CD4-positive, alpha-beta T cell treated with Interleukin-17A for 1 hour (primary cell): ENCODE results near the gene TSSK3.
"Not testable (repeated sequence)": the region's sequence is repeated elsewhere in the genome, so short reads cannot be mapped to it uniquely, and the experiment has no call there.

Experiments used
- DNase-seq: peaks from one replicate; pipeline ENCODE4 v3.0.0-alpha.2; 2020

TSSK3 gene

GRCh38 chr1:32365445-32365844 is 3.1 kb downstream of the TSSK3 start:
- no peak for DNase-seq

- DNase-seq: no peak
Observed at GRCh38 chr1:32367912-32368635, 5.7 kb downstream of the TSSK3 start.

- peak; percentile 83 for DNase-seq
Observed at GRCh38 chr1:32372149-32372756, 9.9 kb downstream of the TSSK3 start.

DNA sequence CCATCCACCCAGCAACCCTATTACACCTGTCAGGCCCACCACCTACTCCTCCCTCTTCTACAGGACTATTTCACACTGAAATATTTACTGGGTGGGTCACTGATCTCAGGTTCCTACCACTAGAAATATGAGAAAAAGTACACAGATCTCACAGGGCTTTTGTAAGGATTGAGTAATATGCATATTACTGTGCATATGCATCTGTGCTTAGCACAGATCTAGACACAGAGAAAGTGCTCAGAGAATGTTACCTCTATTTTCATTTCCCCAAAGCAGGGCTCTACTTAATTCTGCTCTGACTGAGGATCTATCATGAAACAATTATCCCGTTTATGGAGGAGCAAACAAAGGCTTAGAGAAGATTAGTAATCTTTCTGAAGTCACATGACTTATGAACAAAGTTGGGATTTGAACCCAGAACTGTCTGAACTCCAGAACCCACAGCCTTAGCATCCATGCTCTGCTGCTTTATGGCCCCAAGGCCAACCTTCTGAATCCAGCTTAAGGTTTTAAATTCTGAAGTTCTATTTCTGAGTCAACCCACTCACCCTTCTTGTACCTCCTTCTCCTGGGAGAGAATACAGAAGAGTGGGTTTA is 11.8 kb downstream of the TSSK3 start:
- DNase-seq: no peak

GRCh38 chr1:32376199-32376598 is 13.9 kb downstream of the TSSK3 start:
- no peak for DNase-seq

DNA sequence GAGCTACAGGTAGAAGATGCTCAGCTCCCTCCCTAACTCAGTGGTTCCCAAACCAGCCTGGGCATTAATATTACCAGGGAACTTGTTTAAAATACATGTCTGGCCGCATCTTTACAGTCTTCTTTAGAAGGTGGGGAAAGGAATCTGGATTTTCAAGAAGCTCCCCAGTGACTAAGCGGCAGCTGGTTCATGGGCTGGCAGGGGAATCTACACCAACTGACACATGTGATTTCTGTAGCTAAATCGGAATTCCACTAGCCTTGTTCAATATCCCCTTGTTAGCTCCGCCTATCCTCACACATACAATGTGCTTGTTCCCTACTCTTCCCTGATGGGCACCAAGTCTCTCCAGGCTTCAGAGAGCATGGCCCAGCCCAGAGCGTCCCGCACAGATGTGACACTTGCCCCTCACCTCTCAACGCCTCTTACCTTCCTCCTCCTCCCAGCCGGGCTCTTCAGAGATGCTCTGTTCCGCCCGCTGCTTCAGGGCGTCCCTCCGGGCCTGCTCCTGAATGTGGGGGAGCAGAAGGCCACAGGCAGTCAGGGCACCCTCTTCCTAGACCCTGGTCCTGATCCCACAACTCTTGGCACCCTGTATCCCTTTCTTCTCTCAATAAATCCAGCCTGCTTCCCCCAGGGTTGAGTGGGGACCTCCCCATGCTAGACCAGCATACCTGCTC is 15.3 kb downstream of the TSSK3 start:
- no peak for DNase-seq

- no peak for DNase-seq
Observed at GRCh38 chr1:32380057-32380456, 17.7 kb downstream of the TSSK3 start.

DNA sequence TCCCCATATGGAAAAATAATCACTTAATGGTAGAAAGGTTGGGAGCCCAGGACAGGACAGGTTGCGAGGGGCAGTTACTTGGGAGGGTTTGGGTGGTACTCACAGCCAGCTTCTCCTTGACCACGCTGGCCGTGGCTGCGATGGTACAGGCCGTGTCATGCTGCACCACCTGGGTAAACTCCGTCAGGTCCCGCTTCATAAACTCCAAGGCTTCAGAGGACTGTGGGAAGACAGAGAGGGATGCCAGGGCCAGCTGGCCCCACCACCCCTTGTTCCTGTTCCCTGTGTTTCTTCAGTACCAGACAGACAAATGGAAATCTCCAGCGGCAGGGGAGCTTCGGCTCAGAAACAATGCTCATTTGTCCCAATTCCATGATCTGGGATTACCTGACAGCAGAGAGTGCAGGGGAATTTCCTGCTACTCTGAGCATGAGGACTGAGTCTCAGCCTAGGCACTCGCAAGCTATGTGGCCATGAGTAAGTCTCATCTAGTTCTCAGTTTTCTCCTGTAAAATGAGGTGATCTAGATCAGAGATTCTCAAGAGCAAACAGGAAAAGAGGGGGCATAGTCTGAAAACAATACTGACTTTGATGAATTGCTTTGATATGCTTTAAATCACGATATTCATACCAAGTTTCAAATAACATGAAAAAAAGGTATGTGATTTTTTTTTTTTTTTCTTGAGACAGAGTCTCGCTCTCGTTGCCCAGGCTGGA is 24.5 kb downstream of the TSSK3 start:
- no peak for DNase-seq

DNA sequence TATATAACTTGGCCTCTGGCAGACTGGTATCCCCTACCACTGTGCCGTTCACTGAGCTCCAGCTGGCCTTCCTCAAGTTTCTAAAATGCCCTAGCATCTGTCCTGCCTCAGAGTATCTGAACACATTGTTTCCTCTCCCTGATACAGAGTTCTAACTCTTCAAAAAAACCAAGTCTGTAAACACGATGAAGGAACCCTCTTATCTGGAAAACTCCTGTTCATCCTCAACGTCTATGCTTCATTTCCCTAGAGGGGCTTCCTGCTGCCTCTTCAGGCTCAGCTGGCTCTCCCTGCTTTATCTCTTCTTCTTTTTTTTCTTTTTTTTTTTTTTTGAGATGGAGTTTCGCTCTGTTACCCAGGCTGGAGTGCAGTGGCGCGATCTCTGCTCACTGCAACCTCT is 26.3 kb downstream of the TSSK3 start:
- DNase-seq: no peak

DNA sequence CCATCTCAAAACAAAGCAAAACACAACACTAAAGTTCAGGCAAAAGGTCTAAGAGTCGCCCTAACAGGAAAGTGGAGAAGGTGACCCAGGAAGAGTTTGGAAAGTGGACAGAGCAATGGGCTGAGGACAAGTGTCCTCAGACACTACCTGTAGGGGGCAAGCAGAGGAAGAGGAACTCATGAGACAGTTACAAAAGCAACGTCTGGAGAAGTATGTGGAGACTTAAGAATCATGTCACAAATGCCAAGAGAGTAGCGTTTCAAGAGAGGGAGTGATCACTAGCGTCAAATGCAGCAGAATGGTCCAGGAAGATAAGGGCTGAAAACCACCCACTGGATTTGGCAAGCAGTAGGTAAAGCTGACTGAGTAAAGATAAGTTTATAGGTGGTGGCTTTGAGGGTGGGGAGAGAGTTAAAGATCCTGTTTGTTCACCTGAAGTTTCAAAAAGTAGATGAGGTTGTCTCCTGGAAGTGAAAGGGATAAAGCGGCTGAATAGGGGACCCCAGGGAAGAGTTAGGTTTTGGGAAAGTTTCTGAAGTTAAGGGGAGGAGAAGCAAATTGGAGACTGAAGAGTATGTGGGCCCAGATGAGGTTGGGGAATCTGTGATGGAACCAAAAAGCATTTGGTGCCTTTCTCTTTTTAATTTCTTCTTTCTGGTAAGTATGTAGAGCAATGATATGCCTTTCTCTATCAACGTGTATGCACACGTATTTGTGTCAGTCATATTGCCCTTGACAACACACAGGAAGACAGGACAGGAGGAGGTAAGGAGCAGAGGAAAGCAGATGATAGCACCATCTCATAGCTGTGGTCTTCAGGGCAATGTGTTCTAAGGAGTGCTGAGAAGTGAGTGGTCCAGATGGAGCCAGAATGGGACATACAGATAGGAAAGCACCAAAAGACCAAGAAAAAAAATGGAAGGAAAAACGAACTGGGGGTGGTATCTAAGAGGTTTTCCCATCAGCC is 28.8 kb downstream of the TSSK3 start:
- DNase-seq: no peak

GRCh38 chr1:32392325-32392724 is 30.0 kb downstream of the TSSK3 start:
- no peak for DNase-seq

DNA sequence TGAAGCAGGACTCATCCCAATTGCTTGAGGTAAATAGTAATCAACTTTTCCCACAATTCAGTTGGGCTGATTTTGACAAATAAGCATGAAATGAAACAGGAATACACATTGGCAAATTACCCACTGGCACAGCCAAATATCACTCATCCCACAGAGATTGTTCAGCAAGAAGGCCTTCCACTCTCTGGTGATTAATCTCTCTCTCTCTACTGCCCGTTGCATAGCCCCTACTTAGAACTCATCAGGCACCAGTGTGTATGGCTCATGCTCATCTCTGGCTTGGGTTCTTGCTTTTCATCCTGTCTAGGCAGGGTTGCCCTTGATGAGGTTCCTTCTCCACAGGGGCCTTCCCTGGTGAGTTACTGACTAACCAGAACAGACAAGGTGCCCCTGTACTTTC is 30.8 kb downstream of the TSSK3 start:
- DNase-seq: peak; percentile 15

DNA sequence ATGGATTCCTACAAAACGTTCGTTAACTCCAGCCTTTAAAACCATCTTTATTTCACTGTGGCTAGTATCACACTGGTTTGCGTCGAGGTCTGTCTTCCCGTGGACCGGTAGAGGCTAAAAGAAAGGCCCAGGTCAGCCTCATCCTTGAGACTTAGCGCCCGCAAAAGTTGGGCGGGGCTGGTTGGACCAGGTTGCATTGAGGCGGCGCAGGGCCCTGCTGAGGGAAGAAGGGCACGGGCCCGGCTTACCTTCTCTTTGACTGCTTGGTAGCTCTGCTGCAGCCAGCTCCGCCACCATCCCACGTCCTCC is 31.4 kb downstream of the TSSK3 start:
- DNase-seq: peak; percentile 53

GRCh38 chr1:32394141-32394889 is 32.0 kb downstream of the TSSK3 start, which contains the start of gene BSDC1:
Gene BSDC1, minus strand, starts transcription at chr1:32394441. Its CDS starts 27 bp downstream, at chr1:32394414.
- DNase-seq: peak; percentile 99

GRCh38 chr1:32394890-32395432 is 32.6 kb downstream of the TSSK3 start:
- no peak for DNase-seq

GRCh38 chr1:32396524-32396923 is 34.2 kb downstream of the TSSK3 start:
- DNase-seq: not testable (repeated sequence)

DNA sequence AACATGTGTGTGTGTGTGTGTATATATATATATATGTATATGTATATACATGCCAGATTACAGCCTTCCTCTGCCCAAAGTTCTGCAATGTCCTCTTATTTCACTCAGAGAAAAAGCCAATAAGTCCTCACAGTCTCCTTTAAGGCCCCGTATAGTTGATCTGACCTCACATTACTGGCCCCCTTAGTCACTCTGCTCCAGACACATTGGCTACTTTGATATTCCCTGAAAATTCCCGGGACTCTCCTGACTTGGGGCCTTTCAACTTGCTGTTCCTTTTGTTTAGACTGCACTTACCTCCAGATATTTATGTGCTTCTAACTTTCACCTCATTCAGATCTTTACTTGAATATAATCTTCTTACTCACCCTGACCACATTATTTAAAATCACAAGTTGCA is 36.1 kb downstream of the TSSK3 start:
- no peak for DNase-seq

DNA sequence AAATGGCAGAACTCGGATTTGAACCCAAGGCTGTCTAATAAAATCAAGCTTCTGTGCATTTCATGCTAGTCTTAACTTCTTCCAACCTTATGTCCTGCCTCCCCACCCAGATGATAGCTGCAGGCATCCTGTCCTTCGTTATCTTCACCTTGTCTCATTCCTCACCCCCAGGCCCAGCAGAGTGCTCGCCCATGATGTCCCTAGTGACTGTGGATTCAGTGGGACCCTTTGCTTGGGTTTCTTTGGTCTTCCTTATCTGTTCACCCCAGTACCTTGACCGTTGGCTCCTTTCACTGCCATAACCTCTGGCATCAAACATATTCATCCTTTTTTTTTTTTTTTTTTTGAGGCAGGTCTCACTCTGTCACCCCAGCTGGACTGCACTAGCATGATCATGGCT is 37.5 kb downstream of the TSSK3 start:
- DNase-seq: no peak

- peak; percentile 55 for DNase-seq
Observed at GRCh38 chr1:32400876-32401631, 38.7 kb downstream of the TSSK3 start.

GRCh38 chr1:32404946-32405345 is 42.6 kb downstream of the TSSK3 start:
- no peak for DNase-seq
